Prostate gland (tissue), 2 donors: ENCODE measurements around the gene SORT1. TPM values are rescaled to one million over a fixed set of nuclear protein-coding genes. Genes with fewer than 3 reads are reported as not detected.

Source experiments
- DNase-seq: peaks from one replicate; pipeline ENCODE4 v3.0.0-alpha.2; 2019; ENCODE audit warnings: low spot score
- H3K27ac ChIP-seq, 2 donors: fragments of 200-600 bp; sonication (generic); 2 replicates each; pipeline ENCODE4 v1.5.1; 2017 to 2019
- H3K27me3 ChIP-seq: fragments of 200-600 bp; sonication (generic); replicated peaks from 2 replicates; pipeline ENCODE4 v1.5.1; 2019; ENCODE audit not compliant: insufficient read depth
- H3K36me3 ChIP-seq, 2 donors: fragments of 200-600 bp; sonication (generic); 1 replicate in 1 of 2; 2 replicates in 1 of 2; pipeline versions ENCODE4 v1.5.1 to v1.8.1; 2017 to 2019
- H3K4me1 ChIP-seq: fragments of 200-600 bp; sonication (generic); replicated peaks from 2 replicates; pipeline ENCODE4 v1.5.1; 2019
- H3K4me3 ChIP-seq, 2 donors: fragments of 200-600 bp; sonication (generic); 2 replicates each; pipeline ENCODE4 v1.5.1; 2017 to 2019
- H3K9me3 ChIP-seq: fragments of 200-600 bp; sonication (generic); 2 replicates; pipeline ENCODE4 v1.5.1; 2017
- CTCF ChIP-seq, 4 experiments: fragments of 200-600 bp in 2 of 4; fragments of 450-650 bp in 2 of 4; sonication (generic) in 2 of 4; IDR thresholded peaks; 1 replicate in 3 of 4; 2 replicates in 1 of 4; pipeline ENCODE4 v1.5.1; 2016 to 2019; ENCODE audit warnings: antibody characterized with exemption in 4 of 4, mild to moderate bottlenecking in 2 of 4, moderate library complexity in 2 of 4
- POLR2A ChIP-seq: fragments of 450-650 bp; IDR thresholded peaks from one replicate; pipeline ENCODE4 v1.6.1; 2016; ENCODE audit warnings: antibody characterized with exemption, mild to moderate bottlenecking
- POLR2AphosphoS5 ChIP-seq: sonication (generic); formaldehyde crosslinking; IDR thresholded peaks from one replicate; pipeline ENCODE4 v1.6.1; 2017; ENCODE audit warnings: antibody characterized with exemption
- WGBS: methylation state at CpG from one replicate; pipeline ENCODE4 v1.1.5; 2018; 5-methylcytosine and 5-hydroxymethylcytosine counted together
- intact Hi-C: fragments of 100-400 bp; cut with DNase I; formaldehyde crosslinking; loops from one replicate; pipeline ENCODE4 v1.14.2; 2022
- total RNA-seq, 2 donors: library from RNA; depleted of rRNA; stranded (reverse); fragments of >200 nt; gene quantifications; one replicate each; pipeline ENCODE4 v1.1.0, GENCODE V29; 2016

Gene SORT1
- total RNA-seq, 2 donors from 2014 or later: 34.0 to 164 TPM

- DNase-seq: no peak
- TF ChIP-seq CTCF (IDR thresholded peaks at IDR 0.05) (no peak), POLR2AphosphoS5 (no peak), POLR2A (no peak)
- Histone ChIP-seq H3K27me3 (no peaks in the 10 kb centered on the region), H3K9me3 (no peaks in the 10 kb centered on the region), H3K4me1 (no peaks in the 10 kb centered on the region), H3K4me3 (no peak overlapping the region), H3K36me3 (no peaks in the 10 kb centered on the region), H3K27ac (no peak overlapping the region)
- WGBS: 96% methylated on average over 1 of the region's 1 CpG
- intact Hi-C loops: no loop called here
These were observed 81.2 kb downstream of the SORT1 start for GRCh38 chr1:109316506-109316905.

GRCh38 chr1:109315288-109315687 lies 82.4 kb downstream of the SORT1 start:
- DNase-seq: no peak
- Histone ChIP-seq H3K36me3 (no peaks in the 10 kb centered on the region), H3K9me3 (no peaks in the 10 kb centered on the region), H3K4me3 (no peak overlapping the region), H3K4me1 (no peaks in the 10 kb centered on the region), H3K27me3 (no peaks in the 10 kb centered on the region), H3K27ac (no peak overlapping the region)
- TF ChIP-seq POLR2A (no peak), CTCF (IDR thresholded peaks at IDR 0.05) (no peak), POLR2AphosphoS5 (no peak)
- WGBS: 86% methylated on average over 4 of the region's 4 CpGs
- intact Hi-C loops: no loop called here

- Histone ChIP-seq H3K27ac (no peak overlapping the region), H3K4me1 (no peaks in the 10 kb centered on the region), H3K4me3 (no peak overlapping the region), H3K9me3 (no peaks in the 10 kb centered on the region), H3K36me3 (no peaks in the 10 kb centered on the region), H3K27me3 (no peaks in the 10 kb centered on the region)
- DNase-seq: no peak
- TF ChIP-seq POLR2A (no peak), POLR2AphosphoS5 (no peak), CTCF (IDR thresholded peaks at IDR 0.05) (no peak)
- intact Hi-C loops: no loop called here
- WGBS: 95% methylated on average over 1 of the region's 1 CpG
These were observed 82.9 kb downstream of the SORT1 start for GRCh38 chr1:109314795-109315194.

- intact Hi-C loops: no loop called here
- H3K27ac ChIP-seq: no peak overlapping the region
- no peaks in the 10 kb centered on the region for H3K4me1 ChIP-seq
These were observed 84.5 kb downstream of the SORT1 start for GRCh38 chr1:109312978-109313775.

More at GRCh38 chr1:109312978-109313775, 84.5 kb downstream of the SORT1 start:
- Histone ChIP-seq H3K4me3 (no peak overlapping the region), H3K36me3 (no peaks in the 10 kb centered on the region), H3K27me3 (no peaks in the 10 kb centered on the region), H3K9me3 (no peaks in the 10 kb centered on the region)
- no peak for TF ChIP-seq POLR2AphosphoS5
- no peak for TF ChIP-seq POLR2A
- TF ChIP-seq CTCF (IDR thresholded peaks at IDR 0.05): no peak
- no peak for DNase-seq
- WGBS: 66% methylated on average over 12 of the region's 12 CpGs
